K562 (cell line): ENCODE data around the gene DENND6B. TPM values are rescaled to one million over a fixed set of nuclear protein-coding genes. Genes with fewer than 3 reads are reported as not detected.

Experiments used
- ATAC-seq: fragments of 200-7000 bp; cut with Tn5 transposase; 3 replicates; pipeline ENCODE4 v1.9.1; 2020; ENCODE audit warnings: moderate library complexity
- BruUV-seq: library from RNA; stranded (reverse); fragments of 400-500 nt; replicated peaks from 2 replicates; lab custom pipeline; 2021; lab: Mats Ljungman, UMichigan
- CTCF ChIA-PET: fragments of 300-600 bp; formaldehyde crosslinking; extraction: SDS; loops from one replicate; lab custom pipeline; 2021; ENCODE audit warnings: low intra/inter-chr PET ratio; lab: Yijun Ruan, JAX
- POLR2A ChIA-PET: fragments of 300-600, 350-650 bp; sonication (Branson Sonifier 250); formaldehyde crosslinking; extraction: SDS; loops from one replicate; lab custom pipeline; 2021; ENCODE audit warnings: antibody characterized with exemption, inconsistent platforms; lab: Yijun Ruan, JAX
- DNase-seq, 4 experiments: peaks; one replicate each; pipeline versions ENCODE4 v3.0.0 to v3.0.0-alpha.2; 2011 to 2018; ENCODE audit warnings: low spot score in 3 of 4, mixed read lengths in 3 of 4; ENCODE audit errors: extremely low read depth in 1 of 4
- FAIRE-seq: peaks from 2 replicates; lab custom pipeline; 2011; peaks lifted over from hg19 to GRCh38; lab: Jason Lieb, UNC
- H2AFZ ChIP-seq: 2 replicates; pipeline ENCODE4 v1.6.0; 2011; ENCODE audit warnings: low read depth, low read length, control low read depth, inconsistent platforms
- H3K27ac ChIP-seq: fragments of 200-600 bp; 3 replicates; pipeline ENCODE4 v1.8.0; 2011; ENCODE audit warnings: low read depth, mild to moderate bottlenecking, control low read depth, inconsistent platforms, low read length, moderate library complexity, mixed read lengths; ENCODE audit errors: extremely low read depth
- H3K27me3 ChIP-seq, 2 experiments: fragments of 300-600 bp in 1 of 2; 2 replicates in 1 of 2; 3 replicates in 1 of 2; pipeline versions ENCODE4 v1.6.0 to v1.8.0; 2011; ENCODE audit warnings: inconsistent platforms in 2 of 2, low read length in 2 of 2, mild to moderate bottlenecking in 1 of 2, mixed read lengths in 1 of 2, moderate library complexity in 1 of 2; ENCODE audit not compliant: control insufficient read depth in 2 of 2, insufficient read depth in 2 of 2
- H3K36me3 ChIP-seq: fragments of 300-600 bp; 3 replicates; pipeline ENCODE4 v1.8.0; 2011; ENCODE audit warnings: mild to moderate bottlenecking, low read length, inconsistent platforms; ENCODE audit not compliant: control insufficient read depth, insufficient read depth
- H3K4me1 ChIP-seq, 2 experiments: fragments of 200-600 bp in 1 of 2; replicated peaks in 1 of 2; 2 replicates in 1 of 2; 3 replicates in 1 of 2; pipeline versions ENCODE4 v1.5.1 to v1.8.0; 2011; ENCODE audit warnings: inconsistent platforms in 2 of 2, low read length in 2 of 2, mild to moderate bottlenecking in 1 of 2, mixed read lengths in 1 of 2, moderate library complexity in 1 of 2; ENCODE audit not compliant: control insufficient read depth in 2 of 2, insufficient read depth in 2 of 2
- H3K4me2 ChIP-seq: 2 replicates; pipeline ENCODE4 v1.6.1; 2011; ENCODE audit warnings: low read length, control low read depth, inconsistent platforms, mixed read lengths; ENCODE audit not compliant: insufficient read depth
- H3K4me3 ChIP-seq: fragments of 200-600 bp; sonication (generic), shearing (Covaris generic); 2 replicates; pipeline ENCODE4 v1.5.1; 2016; ENCODE audit warnings: control low read depth, inconsistent platforms
- H3K79me2 ChIP-seq: fragments of 200-600 bp; 3 replicates; pipeline ENCODE4 v1.8.0; 2011; ENCODE audit warnings: low read length, inconsistent platforms; ENCODE audit not compliant: control insufficient read depth, insufficient read depth
- H3K9ac ChIP-seq, 2 experiments: 2 replicates each; pipeline versions ENCODE4 v1.6.0 to v1.6.1; 2011; ENCODE audit warnings: low read depth in 2 of 2, low read length in 2 of 2, control low read depth in 1 of 2, inconsistent platforms in 1 of 2, mild to moderate bottlenecking in 1 of 2, mixed read lengths in 1 of 2; ENCODE audit not compliant: insufficient read depth in 1 of 2
- H3K9me1 ChIP-seq: one replicate; pipeline ENCODE4 v1.6.0; 2011; ENCODE audit warnings: inconsistent platforms, mild to moderate bottlenecking, low read length, moderate library complexity; ENCODE audit not compliant: control insufficient read depth, insufficient read depth
- H3K9me3 ChIP-seq: replicated peaks from 2 replicates; pipeline ENCODE4 v1.5.1; 2011; ENCODE audit warnings: low read depth, low read length, inconsistent platforms; ENCODE audit not compliant: control insufficient read depth, insufficient read depth
- H4K20me1 ChIP-seq: replicated peaks from 2 replicates; pipeline ENCODE4 v1.6.1; 2011; ENCODE audit warnings: low read length, inconsistent platforms, mixed read lengths; ENCODE audit not compliant: control insufficient read depth, insufficient read depth
- CREBBP ChIP-seq: IDR thresholded peaks from one replicate; pipeline ENCODE4 v1.6.1; 2012; ENCODE audit warnings: low read depth, mild to moderate bottlenecking, control low read depth, inconsistent platforms, low read length
- E2F5 ChIP-seq: sonication (generic); formaldehyde crosslinking; IDR thresholded peaks from 2 replicates; pipeline ENCODE4 v1.8.0; 2022; ENCODE audit warnings: mild to moderate bottlenecking, missing genetic modification reagents
- FOXJ2 ChIP-seq: fragments of 200-800 bp; sonication (Bioruptor generic); IDR thresholded peaks from 2 replicates; pipeline ENCODE4 v1.6.1; 2016; ENCODE audit warnings: missing genetic modification characterization, missing compliant biosample characterization
- FOXK1 ChIP-seq: sonication (generic); formaldehyde crosslinking; IDR thresholded peaks from 2 replicates; pipeline ENCODE4 v1.8.0; 2022; ENCODE audit warnings: missing genetic modification reagents, mild to moderate bottlenecking, borderline replicate concordance
- MEF2A ChIP-seq: IDR thresholded peaks from 2 replicates; pipeline ENCODE4 v1.6.1; 2011; ENCODE audit warnings: low read depth, mild to moderate bottlenecking, low read length, moderate library complexity; ENCODE audit not compliant: control insufficient read depth
- PRDM10 ChIP-seq: fragments of 450-650 bp; IDR thresholded peaks from 2 replicates; pipeline ENCODE4 v1.6.1; 2018; ENCODE audit not compliant: partially characterized antibody
- SMAD4 ChIP-seq: fragments of 250-450 bp; sonication (Bioruptor Pico); conservative IDR thresholded peaks from 2 replicates; pipeline ENCODE4 v1.8.0; 2021; ENCODE audit warnings: inconsistent platforms, mild to moderate bottlenecking, moderate library complexity
- ZNF197 ChIP-seq: fragments of 200-800 bp; sonication (Bioruptor generic); IDR thresholded peaks from 2 replicates; pipeline ENCODE4 v1.6.1; 2016; ENCODE audit warnings: low read depth, missing genetic modification characterization, missing compliant biosample characterization
- WGBS: fragments of 100-300 bp; shearing (Covaris generic); methylation state at CpG from one replicate; pipeline ENCODE4 v1.1.6; 2016; ENCODE audit warnings: low coverage, mixed read lengths; ENCODE audit not compliant: insufficient coverage; ENCODE audit errors: missing lambda C conversion rate; 5-methylcytosine and 5-hydroxymethylcytosine counted together
- in situ Hi-C: fragments of 300-500 bp; cut with MboI; formaldehyde crosslinking; loops from 4 replicates; pipeline ENCODE4 v1.15.0; 2018; ENCODE audit warnings: inconsistent platforms, mixed read lengths
- intact Hi-C: fragments of 100-400 bp; cut with micrococcal nuclease; formaldehyde crosslinking; loops from 2 replicates; pipeline ENCODE4 v1.14.2; 2022
- polyA plus RNA-seq, 8 experiments: library from polyadenylated mRNA; depleted of rRNA in 4 of 8; stranded (reverse) in 5 of 8; unstranded in 3 of 8; fragments of >200 nt; fragmentation: Nextera tagmentation in 2 of 8; fragmentation: Illumina TruSeq in 1 of 8; extraction: Ambion mirVana in 2 of 8; extraction: Trizol in 1 of 8; gene quantifications; 2 replicates each; pipeline versions ENCODE4 v1.2.1 to v1.2.3, GENCODE V29; 2011 to 2014; ENCODE audit warnings: inconsistent platforms in 1 of 8, missing spikeins in 1 of 8
- total RNA-seq, 7 experiments: library from RNA; depleted of rRNA in 6 of 7; stranded (reverse); fragments of >200 nt in 6 of 7; fragmentation: Illumina TruSeq in 2 of 7; extraction: Trizol in 2 of 7; gene quantifications; 2 replicates each; pipeline versions ENCODE4 v1.2.1 to v1.2.3, GENCODE V29; 2011 to 2021; ENCODE audit warnings: low replicate concordance in 1 of 7

DENND6B gene
- total and polyA plus RNA-seq, 9 of the 15 experiments (the other 6 are each of a cell fraction or from before 2014, with no cell fraction given) = 0.07 to 3.7 (median 1.5) TPM

DNA sequence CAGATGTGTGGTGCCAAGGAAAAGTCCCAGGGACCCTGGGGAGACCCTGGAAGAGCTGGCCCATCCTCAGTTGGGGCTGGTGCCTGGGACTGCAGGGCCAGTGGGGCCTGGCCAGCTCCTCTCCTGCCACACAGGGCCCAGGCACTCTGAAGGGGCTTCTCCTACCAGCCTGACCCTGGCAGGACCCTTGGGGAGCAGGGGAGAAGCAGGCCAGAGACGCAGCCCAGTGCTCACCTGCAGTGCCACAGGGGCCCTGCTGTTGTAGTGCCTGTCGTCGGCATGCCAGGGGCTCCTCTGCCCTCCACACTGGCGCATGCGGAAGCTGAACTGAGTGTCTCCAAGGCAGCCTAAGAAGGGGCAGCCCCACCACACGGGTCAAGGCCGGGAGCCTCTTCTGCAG lies 9.1 kb downstream of the DENND6B start:
- Histone ChIP-seq H3K9ac (peak overlapping the region in 1 of 2 experiments; percentile 52; a peak in 1 of 4 replicates), H3K27ac (no peak overlapping the region)
- TF ChIP-seq SMAD4 (CRISPR knock-in tag) (no peak), PRDM10 (no peak), FOXK1 (CRISPR knock-in tag) (no peak), ZNF197 (CRISPR knock-in tag) (no peak), E2F5 (no peak), FOXJ2 (tag) (no peak), CREBBP (no peak), MEF2A (no peak)
- TF ChIP-seq, all 486 proteins: peak for 0
- Histone ChIP-seq H3K36me3 (no peaks in the 10 kb centered on the region), H3K4me3 (no peak overlapping the region), H3K9me3 (no peaks in the 10 kb centered on the region), H3K9me1 (no peaks in the 10 kb centered on the region), H3K27me3 (no peaks in the 10 kb centered on the region), H4K20me1 (no peaks in the 10 kb centered on the region), H3K4me2 (no peak overlapping the region), H3K4me1 (peaks cover 27 to 76% of the 10 kb centered on the region in 2 experiments; a peak in 4 of 5 replicates), H2AFZ (no peak overlapping the region), H3K79me2 (no peaks in the 10 kb centered on the region)
- POLR2A ChIA-PET = no interaction called here
- intact Hi-C loops = no loop called here
- FAIRE-seq (no peak), ATAC-seq (no peak), DNase-seq (no peak)
- in situ Hi-C loops = no loop called here
- WGBS = 58% methylated on average over 2 of the region's 7 CpGs
- BruUV-seq = no TSS peak
- CTCF ChIA-PET = no interaction called here
